Vagina (tissue), 2 donors: ENCODE results near the gene ACTA2.

Experiments
- POLR2A ChIP-seq, 2 donors: fragments of 450-650 bp; IDR thresholded peaks; one replicate each; pipeline ENCODE4 v1.6.1; 2017; ENCODE audit warnings: antibody characterized with exemption in 2 of 2, mild to moderate bottlenecking in 2 of 2, moderate library complexity in 2 of 2
- POLR2AphosphoS5 ChIP-seq, 2 donors: sonication (generic); formaldehyde crosslinking; IDR thresholded peaks; one replicate each; pipeline ENCODE4 v1.9.0; 2017; ENCODE audit warnings: antibody characterized with exemption in 2 of 2, mild to moderate bottlenecking in 2 of 2, low read depth in 1 of 2; ENCODE audit not compliant: insufficient read depth in 1 of 2
- TF ChIP-seq, protein P1 (sequence below), 3 experiments: fragments of 450-650 bp in 2 of 3; fragments of 200-600 bp in 1 of 3; sonication (generic) in 1 of 3; IDR thresholded peaks; one replicate each; pipeline ENCODE4 v1.5.1; 2017 to 2019; ENCODE audit warnings: antibody characterized with exemption in 3 of 3, mild to moderate bottlenecking in 2 of 3, moderate library complexity in 2 of 3

DNA sequence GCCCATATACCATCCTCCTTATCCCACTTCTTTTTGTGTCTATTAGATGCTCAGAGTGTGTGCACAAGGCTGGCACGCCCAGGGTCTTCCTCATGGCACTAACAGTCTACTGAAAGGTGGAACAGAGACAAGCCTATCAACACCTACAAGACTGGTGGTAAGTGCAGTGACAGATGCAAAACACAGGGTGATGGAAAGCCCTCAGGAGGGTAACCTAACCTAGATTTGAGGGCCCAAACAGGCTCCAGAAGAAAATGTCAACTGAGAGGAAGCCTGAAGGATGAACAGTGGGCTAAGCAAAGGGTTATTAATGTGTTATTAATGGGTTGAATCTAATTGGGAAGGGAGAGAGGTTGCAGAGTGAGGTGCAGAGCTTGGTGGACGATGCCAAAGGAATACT, 36.9 kb upstream of the ACTA2 start:
- TF ChIP-seq, protein P1, sequence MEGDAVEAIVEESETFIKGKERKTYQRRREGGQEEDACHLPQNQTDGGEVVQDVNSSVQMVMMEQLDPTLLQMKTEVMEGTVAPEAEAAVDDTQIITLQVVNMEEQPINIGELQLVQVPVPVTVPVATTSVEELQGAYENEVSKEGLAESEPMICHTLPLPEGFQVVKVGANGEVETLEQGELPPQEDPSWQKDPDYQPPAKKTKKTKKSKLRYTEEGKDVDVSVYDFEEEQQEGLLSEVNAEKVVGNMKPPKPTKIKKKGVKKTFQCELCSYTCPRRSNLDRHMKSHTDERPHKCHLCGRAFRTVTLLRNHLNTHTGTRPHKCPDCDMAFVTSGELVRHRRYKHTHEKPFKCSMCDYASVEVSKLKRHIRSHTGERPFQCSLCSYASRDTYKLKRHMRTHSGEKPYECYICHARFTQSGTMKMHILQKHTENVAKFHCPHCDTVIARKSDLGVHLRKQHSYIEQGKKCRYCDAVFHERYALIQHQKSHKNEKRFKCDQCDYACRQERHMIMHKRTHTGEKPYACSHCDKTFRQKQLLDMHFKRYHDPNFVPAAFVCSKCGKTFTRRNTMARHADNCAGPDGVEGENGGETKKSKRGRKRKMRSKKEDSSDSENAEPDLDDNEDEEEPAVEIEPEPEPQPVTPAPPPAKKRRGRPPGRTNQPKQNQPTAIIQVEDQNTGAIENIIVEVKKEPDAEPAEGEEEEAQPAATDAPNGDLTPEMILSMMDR (IDR thresholded peaks at IDR 0.05): no peak
- TF ChIP-seq POLR2A (IDR thresholded peaks at IDR 0.05) (no peak), POLR2AphosphoS5 (IDR thresholded peaks at IDR 0.05; ENCODE audit: insufficient read depth in 1 of 2, low read depth in 1 of 2) (no peak)
